ENCODE measurements around the gene VIPR1.

GRCh38 chr3:42501321-42501680 lies 1.1 kb upstream of the VIPR1 start:
- TF ChIP-seq EZH2phosphoT487 (IDR thresholded peaks at IDR 0.05; ENCODE audit: insufficient read depth, low read depth) = no peak
- no peak for TF ChIP-seq EZH2 (IDR thresholded peaks at IDR 0.05; ENCODE audit: insufficient read depth, poor library complexity, severe bottlenecking)

Data from GM23248 (cell line).